GM04504 (cell line): ENCODE measurements around the gene TMEM244.
"Not testable (repeated sequence)": the region's sequence is repeated elsewhere in the genome, so short reads cannot be mapped to it uniquely, and the experiment has no call there.

Source experiments
- DNase-seq: peaks from one replicate; pipeline ENCODE4 v3.0.0-alpha.2; 2012; ENCODE audit warnings: low read depth

The TMEM244 gene

GRCh38 chr6:129866688-129867087 lies 5.6 kb upstream of the TMEM244 start:
- no peak for DNase-seq

- DNase-seq, result no peak
Measured at GRCh38 chr6:129866256-129866655, 5.1 kb upstream of the TMEM244 start.

DNA sequence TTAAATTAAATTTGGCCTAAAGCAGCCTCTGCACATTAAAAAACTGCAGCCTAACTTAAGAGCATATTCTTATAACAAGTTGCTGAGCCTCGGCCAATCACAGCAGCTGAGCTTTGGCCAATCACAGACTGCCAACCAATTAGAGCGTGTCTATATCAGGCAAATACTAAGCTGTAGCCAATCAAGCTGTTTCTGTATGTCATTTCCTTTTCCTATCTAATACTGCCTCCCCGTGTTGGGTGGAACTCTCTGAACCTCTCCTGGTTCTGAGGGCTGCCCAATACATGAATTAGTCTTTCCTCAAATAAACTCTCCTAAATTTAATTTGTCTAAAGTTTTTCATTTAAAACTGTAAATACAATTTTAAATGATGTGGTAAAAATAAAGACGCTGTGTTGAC lies 3.9 kb upstream of the TMEM244 start:
- no peak for DNase-seq

- peak; percentile 27 for DNase-seq
Measured at GRCh38 chr6:129863664-129864063, 2.5 kb upstream of the TMEM244 start.

DNA sequence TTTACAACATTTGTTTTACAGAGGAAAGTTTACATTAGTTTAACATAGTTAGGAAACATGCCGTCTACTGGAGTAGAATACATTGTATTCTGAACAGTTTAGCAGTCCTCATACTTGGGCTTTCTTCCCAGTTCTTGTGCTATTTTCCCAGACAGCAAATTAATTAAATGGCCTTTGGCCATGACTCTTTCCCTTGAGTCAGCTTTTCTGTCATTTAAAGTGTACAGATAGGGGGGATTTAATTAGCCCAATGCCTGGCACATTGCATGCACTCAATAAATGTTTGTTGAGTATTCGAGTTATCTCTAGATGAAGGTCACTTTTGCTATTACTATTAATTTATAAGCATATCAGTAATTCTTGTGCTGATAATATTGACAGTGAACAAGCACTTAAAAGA lies 1.6 kb downstream of the TMEM244 start:
- peak; percentile 11 for DNase-seq

- DNase-seq, result no peak
Measured at GRCh38 chr6:129857838-129858237, 3.3 kb downstream of the TMEM244 start.

GRCh38 chr6:129853996-129854711 lies 7.0 kb downstream of the TMEM244 start:
- DNase-seq, result no peak

GRCh38 chr6:129852257-129852858 lies 8.8 kb downstream of the TMEM244 start:
- DNase-seq, result no peak

GRCh38 chr6:129849456-129849855 lies 11.7 kb downstream of the TMEM244 start:
- peak; percentile 32 for DNase-seq

DNA sequence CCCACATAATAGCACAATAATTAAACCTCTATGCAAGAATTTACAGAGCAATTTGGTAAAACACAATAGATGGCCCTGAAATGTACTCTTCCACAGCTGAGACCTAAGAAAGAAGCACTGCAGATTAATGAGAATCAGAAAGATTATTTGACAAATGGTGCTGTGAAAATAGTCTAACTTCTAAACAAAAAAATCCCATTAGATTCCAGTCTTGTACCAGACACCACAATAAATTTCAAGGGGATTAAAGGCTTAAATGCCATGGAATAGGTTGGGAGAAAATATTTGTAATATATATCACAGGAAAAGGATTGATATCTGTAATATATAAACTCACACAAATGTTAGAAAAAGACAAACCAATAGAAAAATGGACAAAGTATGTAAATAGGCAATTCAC lies 14.4 kb downstream of the TMEM244 start:
- DNase-seq, result no peak

DNA sequence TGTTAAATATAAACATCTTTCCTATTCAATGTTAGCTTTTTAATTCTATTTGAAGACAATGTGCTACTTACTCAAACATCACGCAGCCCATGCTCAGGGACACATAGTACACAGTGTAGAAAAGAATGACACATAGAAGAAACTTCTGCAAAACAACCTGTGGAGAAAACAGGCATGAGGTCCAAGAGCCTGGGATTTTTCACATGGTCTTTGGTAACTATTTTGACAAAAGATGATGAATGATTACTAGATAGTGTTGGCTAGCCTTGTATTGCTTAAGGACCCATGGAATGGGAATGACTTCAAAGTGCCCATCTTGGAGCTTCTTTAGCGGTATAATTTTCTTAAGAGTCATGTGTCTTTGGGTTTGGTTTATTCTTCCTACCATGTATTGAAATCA lies 15.4 kb downstream of the TMEM244 start:
- DNase-seq, result no peak

GRCh38 chr6:129844118-129844891 lies 16.8 kb downstream of the TMEM244 start:
- no peak for DNase-seq

- no peak for DNase-seq
Measured at GRCh38 chr6:129843573-129843972, 17.5 kb downstream of the TMEM244 start.

DNA sequence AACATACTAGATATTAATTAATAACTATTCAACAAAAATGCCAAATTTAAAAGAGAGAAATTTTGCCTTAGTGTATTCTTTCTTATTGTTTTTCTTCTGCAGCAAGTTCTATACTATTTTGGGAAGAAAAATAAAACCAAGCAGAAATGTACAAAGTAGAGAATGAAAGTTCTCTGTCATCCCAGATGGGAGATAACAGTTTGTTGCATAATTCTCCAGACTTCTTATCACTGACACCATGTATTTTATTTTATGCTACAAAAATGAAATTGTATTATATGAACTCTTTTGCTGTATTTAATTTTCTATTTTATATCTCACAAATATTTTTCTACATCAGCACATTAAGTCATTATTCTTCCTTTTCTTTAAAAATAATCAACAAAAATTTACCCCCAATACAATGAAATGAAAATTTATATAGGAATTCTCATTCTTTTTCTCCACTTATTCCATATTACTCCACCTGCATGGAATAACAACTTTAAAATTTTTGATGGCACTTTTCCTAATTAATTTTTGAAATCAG lies 18.2 kb downstream of the TMEM244 start:
- DNase-seq, result no peak

DNA sequence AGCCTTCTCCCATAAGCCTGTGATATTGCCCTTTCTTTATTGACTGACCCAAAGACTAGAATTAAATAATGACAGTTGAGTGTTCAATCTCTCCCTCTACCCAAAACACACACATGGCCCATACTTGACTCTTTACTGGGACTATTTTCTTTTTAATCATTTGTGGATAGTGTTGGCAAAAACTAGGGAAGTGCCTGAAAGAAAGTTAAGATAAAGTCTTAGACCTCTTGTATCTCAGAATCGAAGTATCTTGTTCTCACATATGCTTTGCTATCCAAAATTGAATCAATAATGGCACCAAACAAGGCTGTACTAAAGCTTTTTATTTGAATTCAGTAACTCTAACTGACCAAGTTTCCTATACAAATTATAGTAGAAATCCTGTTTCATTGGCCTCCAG lies 19.0 kb downstream of the TMEM244 start:
- no peak for DNase-seq

GRCh38 chr6:129839562-129839961 lies 21.6 kb downstream of the TMEM244 start:
- DNase-seq, result not testable (repeated sequence)

GRCh38 chr6:129835691-129836090 lies 25.4 kb downstream of the TMEM244 start:
- no peak for DNase-seq

- no peak for DNase-seq
Measured at GRCh38 chr6:129832299-129832698, 28.8 kb downstream of the TMEM244 start.

GRCh38 chr6:129828229-129828628 lies 32.9 kb downstream of the TMEM244 start:
- no peak for DNase-seq

DNA sequence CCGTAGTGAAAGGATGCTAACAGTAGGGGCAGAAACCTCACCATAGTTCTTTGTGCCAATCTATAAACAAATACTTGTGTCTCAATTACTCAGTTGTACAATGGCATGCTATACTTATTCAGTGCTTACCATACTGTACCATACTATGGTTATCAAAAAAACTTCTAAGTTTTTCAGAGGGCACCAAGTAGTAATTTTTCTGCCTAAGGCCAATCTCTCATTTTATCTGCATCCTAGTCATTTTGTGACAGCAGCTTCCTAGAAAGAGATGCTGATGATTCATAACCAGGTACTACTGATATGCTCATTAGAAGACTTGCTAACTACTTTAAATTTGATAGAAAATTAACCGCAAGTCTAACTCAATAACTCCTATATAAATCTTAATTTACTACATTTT lies 42.9 kb downstream of the TMEM244 start:
- DNase-seq, result no peak

GRCh38 chr6:129817821-129818220 lies 43.3 kb downstream of the TMEM244 start:
- DNase-seq, result no peak

DNA sequence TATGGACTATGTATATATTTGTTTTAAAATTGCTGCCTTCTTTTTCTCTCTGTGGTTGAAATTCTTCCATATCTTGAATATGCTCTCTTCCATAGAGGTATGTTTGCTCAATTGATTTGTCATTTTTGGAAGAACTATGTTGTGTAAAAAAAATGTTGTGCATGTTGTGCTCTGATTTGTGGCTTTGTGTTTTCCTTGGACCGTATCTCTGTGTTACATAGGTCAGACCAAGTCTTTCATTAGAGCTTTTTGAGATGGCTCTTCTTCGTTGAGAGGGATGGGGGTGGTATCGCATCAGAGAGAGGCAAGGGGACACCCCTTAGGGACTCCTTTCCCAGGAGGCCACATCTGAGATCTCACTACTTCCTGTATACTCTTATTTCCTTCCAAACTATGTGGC lies 43.8 kb downstream of the TMEM244 start:
- no peak for DNase-seq
